HG03139 (cell line): ENCODE results near the gene WDR54.
"Not testable (repeated sequence)": the region's sequence is repeated elsewhere in the genome, so short reads cannot be mapped to it uniquely, and the experiment has no call there.

Source experiments
- ATAC-seq: cut with Tn5 transposase; IDR thresholded peaks from one replicate; pipeline ENCODE4 v1.9.1; 2021; ENCODE audit not compliant: unreplicated experiment

WDR54 gene

GRCh38 chr2:74450570-74451190 is 29.1 kb downstream of the WDR54 start:
- ATAC-seq = no peak

GRCh38 chr2:74454654-74455511 is 33.4 kb downstream of the WDR54 start, which contains the start of gene INO80B:
Gene INO80B, plus strand, starts transcription at chr2:74455087. Its CDS starts 30 bp downstream, at chr2:74455117.
- peak; percentile 35 for ATAC-seq

GRCh38 chr2:74457129-74457548 is 35.6 kb downstream of the WDR54 start:
- no peak for ATAC-seq

- ATAC-seq = peak; percentile 25
Measured at GRCh38 chr2:74457549-74458131, 36.1 kb downstream of the WDR54 start.

- peak; percentile 81 for ATAC-seq
Measured at GRCh38 chr2:74458132-74458937, 36.8 kb downstream of the WDR54 start, which contains the start of gene WBP1. Gene WBP1, plus strand, starts transcription at chr2:74458438. Its CDS starts 165 bp downstream, at chr2:74458603.

GRCh38 chr2:74458938-74459363 is 37.4 kb downstream of the WDR54 start:
- no peak for ATAC-seq

- ATAC-seq = not testable (repeated sequence)
Measured at GRCh38 chr2:74459503-74460118, 38.1 kb downstream of the WDR54 start.

GRCh38 chr2:74460187-74460586 is 38.7 kb downstream of the WDR54 start:
- not testable (repeated sequence) for ATAC-seq

GRCh38 chr2:74461187-74462053 is 39.9 kb downstream of the WDR54 start:
- ATAC-seq = no peak

- no peak for ATAC-seq
Measured at GRCh38 chr2:74462054-74462785, 40.7 kb downstream of the WDR54 start.

GRCh38 chr2:74462786-74463105 is 41.2 kb downstream of the WDR54 start:
- no peak for ATAC-seq

- ATAC-seq = no peak
Measured at GRCh38 chr2:74464406-74464805, 42.9 kb downstream of the WDR54 start.

- not testable (repeated sequence) for ATAC-seq
Measured at GRCh38 chr2:74470742-74471141, 49.2 kb downstream of the WDR54 start.

GRCh38 chr2:74471332-74472065 is 50.0 kb downstream of the WDR54 start:
- no peak for ATAC-seq

- ATAC-seq = peak; percentile 86
Measured at GRCh38 chr2:74472086-74472944, 50.8 kb downstream of the WDR54 start, which contains the start of gene MRPL53. Gene MRPL53, minus strand, starts transcription at chr2:74472680. Its CDS starts 20 bp downstream, at chr2:74472660.

GRCh38 chr2:74472945-74473258 is 51.4 kb downstream of the WDR54 start:
- no peak for ATAC-seq

- no peak for ATAC-seq
Measured at GRCh38 chr2:74474481-74474880, 53.0 kb downstream of the WDR54 start.
